Activated T-cell treated with anti-CD3 and anti-CD28 coated beads for 24 hours (primary cell): ENCODE results near the gene SPINK14.

Source experiments
- DNase-seq: peaks from one replicate; pipeline ENCODE4 v3.0.0-alpha.2; 2020; ENCODE audit warnings: low read depth

Gene SPINK14

GRCh38 chr5:148201151-148201550 lies 32.8 kb downstream of the SPINK14 start:
- no peak for DNase-seq

GRCh38 chr5:148202531-148203203 lies 34.3 kb downstream of the SPINK14 start, which contains the start of gene SPINK6:
SPINK6 (plus strand) TSS chr5:148203042; CDS start chr5:148203097, 55 bp downstream.
- no peak for DNase-seq

- DNase-seq = no peak
Measured at GRCh38 chr5:148205044-148205806, 36.9 kb downstream of the SPINK14 start.

GRCh38 chr5:148205865-148206264 lies 37.5 kb downstream of the SPINK14 start:
- DNase-seq = no peak

- no peak for DNase-seq
Measured at GRCh38 chr5:148206620-148207019, 38.3 kb downstream of the SPINK14 start.

- DNase-seq = no peak
Measured at GRCh38 chr5:148208226-148208625, 39.9 kb downstream of the SPINK14 start.

GRCh38 chr5:148209151-148209770 lies 40.9 kb downstream of the SPINK14 start:
- no peak for DNase-seq

GRCh38 chr5:148214665-148215185 lies 46.4 kb downstream of the SPINK14 start:
- DNase-seq = no peak

- DNase-seq = no peak
Measured at GRCh38 chr5:148221508-148221907, 53.2 kb downstream of the SPINK14 start.

- DNase-seq = no peak
Measured at GRCh38 chr5:148224117-148224742, 55.9 kb downstream of the SPINK14 start.
